ENCODE results near the gene COX6A2. TPM values are rescaled to one million over a fixed set of nuclear protein-coding genes. Genes with fewer than 3 reads are reported as not detected.

The COX6A2 gene
- total and polyA plus RNA-seq, 2 experiments from 2014 or later = 40.7 to 166 TPM

DNA sequence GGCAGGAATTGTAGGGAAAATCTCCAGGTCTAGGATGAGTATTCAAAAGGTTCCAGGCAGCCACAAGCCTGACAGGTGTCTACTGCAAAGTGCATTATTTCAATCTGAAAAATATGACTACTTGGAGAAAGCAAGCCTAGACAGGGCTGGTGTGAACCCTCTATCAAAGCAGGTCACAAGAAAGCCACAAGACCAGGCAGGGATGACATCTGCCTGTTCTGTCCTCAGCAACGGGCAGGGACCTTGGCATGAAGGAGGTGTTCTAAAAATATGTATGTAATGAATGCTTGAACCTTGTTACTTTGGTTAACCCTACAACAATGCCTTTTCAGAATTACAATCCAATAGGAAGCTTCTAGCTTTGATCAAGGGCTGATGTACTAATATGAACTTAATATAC lies 1.2 kb upstream of the COX6A2 start:
- TF ChIP-seq, protein P1, sequence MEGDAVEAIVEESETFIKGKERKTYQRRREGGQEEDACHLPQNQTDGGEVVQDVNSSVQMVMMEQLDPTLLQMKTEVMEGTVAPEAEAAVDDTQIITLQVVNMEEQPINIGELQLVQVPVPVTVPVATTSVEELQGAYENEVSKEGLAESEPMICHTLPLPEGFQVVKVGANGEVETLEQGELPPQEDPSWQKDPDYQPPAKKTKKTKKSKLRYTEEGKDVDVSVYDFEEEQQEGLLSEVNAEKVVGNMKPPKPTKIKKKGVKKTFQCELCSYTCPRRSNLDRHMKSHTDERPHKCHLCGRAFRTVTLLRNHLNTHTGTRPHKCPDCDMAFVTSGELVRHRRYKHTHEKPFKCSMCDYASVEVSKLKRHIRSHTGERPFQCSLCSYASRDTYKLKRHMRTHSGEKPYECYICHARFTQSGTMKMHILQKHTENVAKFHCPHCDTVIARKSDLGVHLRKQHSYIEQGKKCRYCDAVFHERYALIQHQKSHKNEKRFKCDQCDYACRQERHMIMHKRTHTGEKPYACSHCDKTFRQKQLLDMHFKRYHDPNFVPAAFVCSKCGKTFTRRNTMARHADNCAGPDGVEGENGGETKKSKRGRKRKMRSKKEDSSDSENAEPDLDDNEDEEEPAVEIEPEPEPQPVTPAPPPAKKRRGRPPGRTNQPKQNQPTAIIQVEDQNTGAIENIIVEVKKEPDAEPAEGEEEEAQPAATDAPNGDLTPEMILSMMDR (IDR thresholded peaks at IDR 0.05; ENCODE audit: low read depth, low read length) = no peak
- peaks cover 27% of the 10 kb centered on the region for H3K4me1 ChIP-seq (ENCODE audit: low read depth)
- H3K27me3 ChIP-seq = no peaks in the 10 kb centered on the region
- H3K36me3 ChIP-seq = no peaks in the 10 kb centered on the region
- no peak overlapping the region for H3K4me3 ChIP-seq
- peak overlapping the region; percentile 52 for H3K27ac ChIP-seq
- no peak for DNase-seq (ENCODE audit: low read depth in 1 of 2, low spot score in 1 of 2)
- no peaks in the 10 kb centered on the region for H3K9me3 ChIP-seq (ENCODE audit: low read depth)

DNA sequence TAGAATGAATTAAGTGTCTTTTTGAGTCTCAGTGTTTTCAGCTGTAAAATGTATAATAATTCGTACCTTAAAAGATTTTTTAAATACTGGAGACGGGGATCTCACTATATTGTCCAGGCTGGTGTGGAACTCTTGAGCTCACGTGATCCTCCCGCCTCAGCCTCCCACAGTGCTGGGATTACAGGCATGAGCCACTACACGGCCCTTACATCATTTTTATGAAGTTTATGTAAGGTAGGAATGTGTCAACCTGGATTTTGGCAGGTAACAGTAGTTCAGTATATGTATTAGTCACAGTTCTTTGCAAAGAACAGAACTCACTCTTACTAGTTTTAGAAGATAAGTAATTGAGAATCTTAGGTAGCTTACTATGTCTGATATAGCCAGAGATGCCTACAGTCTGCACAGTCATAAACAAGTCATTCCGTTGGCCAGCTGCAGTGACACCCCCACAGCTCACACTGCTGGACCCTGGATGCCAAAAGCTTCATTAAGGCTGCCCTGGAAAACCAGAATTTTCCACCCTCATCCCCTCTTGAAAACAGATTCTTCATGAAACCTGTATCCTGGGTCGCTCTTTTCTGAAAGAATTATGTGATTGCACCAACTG lies 583 bp upstream of the COX6A2 start:
- no peak for DNase-seq (ENCODE audit: low read depth in 1 of 2, low spot score in 1 of 2)
- Histone ChIP-seq H3K27ac (peak overlapping the region; percentile 52), H3K36me3 (no peaks in the 10 kb centered on the region), H3K4me1 (ENCODE audit: low read depth) (peaks cover 27% of the 10 kb centered on the region), H3K9me3 (ENCODE audit: low read depth) (no peaks in the 10 kb centered on the region), H3K4me3 (no peak overlapping the region), H3K27me3 (no peaks in the 10 kb centered on the region)
- TF ChIP-seq, protein P1 (IDR thresholded peaks at IDR 0.05; ENCODE audit: low read depth, low read length) = no peak

DNA sequence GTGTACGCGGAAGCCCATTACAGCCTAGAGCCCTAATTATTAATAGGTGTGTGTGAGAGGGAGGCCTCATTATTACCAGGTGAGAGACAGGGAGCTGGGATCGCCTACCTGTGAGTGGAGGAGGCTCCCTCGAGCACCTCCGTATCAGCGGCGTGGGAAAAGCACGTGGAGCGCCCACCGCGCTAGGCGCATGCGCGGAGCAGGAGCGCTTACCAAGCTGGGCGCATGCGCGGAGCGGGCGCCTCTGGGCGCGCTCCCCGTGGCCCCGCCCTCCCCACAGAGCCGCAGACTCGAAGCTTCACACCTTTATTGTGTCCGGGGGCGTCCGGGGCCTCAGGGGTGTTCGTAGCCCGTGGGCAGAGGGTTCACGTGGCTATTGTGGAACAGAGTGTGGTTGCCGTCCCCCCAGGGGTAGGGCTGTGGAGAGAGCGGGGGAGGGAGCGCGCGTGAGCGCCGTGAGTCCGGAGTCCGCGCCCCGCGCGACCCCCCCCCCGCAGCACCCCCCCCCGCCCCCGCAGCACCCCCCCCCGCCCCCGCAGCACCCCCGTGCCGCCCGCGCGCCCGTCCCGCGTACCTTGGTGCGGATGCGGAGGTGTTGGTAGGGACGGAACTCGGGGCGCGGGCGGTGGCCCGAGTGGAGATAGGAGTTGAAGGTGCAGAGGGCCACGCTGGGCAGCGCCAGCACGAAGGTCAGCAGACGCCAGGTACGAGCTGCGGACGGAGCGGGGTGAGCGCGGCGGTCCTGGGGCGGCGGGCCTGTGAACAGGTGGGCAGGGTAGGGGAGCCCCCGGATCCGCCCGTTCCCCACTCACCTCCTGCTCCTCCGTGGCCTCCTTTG lies 500 bp downstream of the COX6A2 start:
- Histone ChIP-seq H3K36me3 (no peaks in the 10 kb centered on the region), H3K27me3 (no peaks in the 10 kb centered on the region), H3K4me3 (no peak overlapping the region), H3K4me1 (ENCODE audit: low read depth) (peaks cover 27% of the 10 kb centered on the region), H3K27ac (peak overlapping the region; percentile 52), H3K9me3 (ENCODE audit: low read depth) (no peaks in the 10 kb centered on the region)
- peak in 1 of 2 donors; percentile 61 for DNase-seq (ENCODE audit: low read depth in 1 of 2, low spot score in 1 of 2)
- TF ChIP-seq, protein P1 (IDR thresholded peaks at IDR 0.05; ENCODE audit: low read depth, low read length) = no peak

DNA sequence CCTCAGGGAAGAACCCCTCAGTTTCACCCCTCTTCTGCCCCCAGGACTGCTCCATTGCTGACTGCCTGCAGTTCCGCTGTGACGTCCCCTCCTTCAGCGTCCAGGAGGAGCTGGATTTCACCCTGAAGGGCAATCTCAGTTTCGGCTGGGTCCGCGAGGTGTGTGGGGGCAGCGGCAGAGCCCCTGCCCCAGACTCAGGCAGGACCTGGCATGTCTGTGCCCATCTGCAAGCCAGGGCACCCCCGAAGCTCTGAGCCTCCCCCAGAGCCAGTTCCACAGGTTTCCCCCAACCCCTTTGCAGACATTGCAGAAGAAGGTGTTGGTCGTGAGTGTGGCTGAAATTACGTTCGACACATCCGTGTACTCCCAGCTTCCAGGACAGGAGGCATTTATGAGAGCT lies 4.4 kb downstream of the COX6A2 start:
- no peak overlapping the region for H3K27ac ChIP-seq
- no peaks in the 10 kb centered on the region for H3K9me3 ChIP-seq (ENCODE audit: low read depth)
- H3K27me3 ChIP-seq = no peaks in the 10 kb centered on the region
- no peak overlapping the region for H3K4me3 ChIP-seq
- H3K4me1 ChIP-seq (ENCODE audit: low read depth) = peaks cover 10% of the 10 kb centered on the region
- H3K36me3 ChIP-seq = no peaks in the 10 kb centered on the region
- no peak for DNase-seq (ENCODE audit: low read depth in 1 of 2, low spot score in 1 of 2)
- TF ChIP-seq, protein P1 (IDR thresholded peaks at IDR 0.05; ENCODE audit: low read depth, low read length) = no peak

DNA sequence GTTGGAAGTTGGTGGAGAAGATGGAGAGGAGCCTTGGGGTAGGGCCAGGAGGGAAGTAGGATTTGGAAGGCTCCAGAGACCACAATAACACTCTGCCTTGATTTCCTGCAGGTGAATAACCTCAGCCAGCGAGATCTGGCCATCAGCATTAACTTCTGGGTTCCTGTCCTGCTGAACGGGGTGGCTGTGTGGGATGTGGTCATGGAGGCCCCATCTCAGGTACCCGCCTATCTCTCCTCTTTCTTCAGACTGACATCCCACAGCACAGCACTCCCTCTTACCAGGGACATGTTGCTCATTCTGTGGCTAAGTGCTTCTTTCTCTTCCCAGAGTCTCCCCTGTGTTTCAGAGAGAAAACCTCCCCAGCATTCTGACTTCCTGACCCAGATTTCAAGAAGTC lies 4.9 kb downstream of the COX6A2 start:
- TF ChIP-seq, protein P1 (IDR thresholded peaks at IDR 0.05; ENCODE audit: low read depth, low read length) = no peak
- Histone ChIP-seq H3K27me3 (no peaks in the 10 kb centered on the region), H3K4me3 (no peak overlapping the region), H3K27ac (no peak overlapping the region), H3K36me3 (no peaks in the 10 kb centered on the region), H3K9me3 (ENCODE audit: low read depth) (no peaks in the 10 kb centered on the region), H3K4me1 (ENCODE audit: low read depth) (peaks cover 4% of the 10 kb centered on the region)
- no peak for DNase-seq (ENCODE audit: low read depth in 1 of 2, low spot score in 1 of 2)

Measured in cardiac muscle cell (in vitro differentiated cells and primary cell).